Kidney epithelial cell (primary cell): ENCODE measurements around the gene FAM184B. TPM values are rescaled to one million over a fixed set of nuclear protein-coding genes. Genes with fewer than 3 reads are reported as not detected.

Experiments used
- DNase-seq: peaks from one replicate; pipeline ENCODE4 v3.0.0-alpha.2; 2010; ENCODE audit warnings: low read depth
- H3K27me3 ChIP-seq: 2 replicates; pipeline ENCODE4 v1.6.0; 2011; ENCODE audit warnings: low read length; ENCODE audit not compliant: control insufficient read depth, insufficient read depth
- H3K36me3 ChIP-seq: 2 replicates; pipeline ENCODE4 v1.5.1; 2011; ENCODE audit warnings: low read length; ENCODE audit not compliant: control insufficient read depth, insufficient read depth
- H3K4me3 ChIP-seq: 2 replicates; pipeline ENCODE4 v1.5.1; 2011; ENCODE audit warnings: low read depth, mild to moderate bottlenecking, control low read depth, low read length
- CTCF ChIP-seq: IDR thresholded peaks from 2 replicates; pipeline ENCODE4 v1.5.1; 2011; ENCODE audit warnings: mild to moderate bottlenecking, moderate library complexity, low read length, control low read depth, inconsistent platforms; ENCODE audit not compliant: insufficient read depth, poor library complexity, severe bottlenecking
- total RNA-seq: library from RNA; depleted of rRNA; stranded (reverse); fragments of >200 nt; gene quantifications from 2 replicates; pipeline ENCODE4 v1.2.3, GENCODE V29; 2015

The FAM184B gene
- total RNA-seq, 1 donor from 2014 or later: under 0.01 TPM

DNA sequence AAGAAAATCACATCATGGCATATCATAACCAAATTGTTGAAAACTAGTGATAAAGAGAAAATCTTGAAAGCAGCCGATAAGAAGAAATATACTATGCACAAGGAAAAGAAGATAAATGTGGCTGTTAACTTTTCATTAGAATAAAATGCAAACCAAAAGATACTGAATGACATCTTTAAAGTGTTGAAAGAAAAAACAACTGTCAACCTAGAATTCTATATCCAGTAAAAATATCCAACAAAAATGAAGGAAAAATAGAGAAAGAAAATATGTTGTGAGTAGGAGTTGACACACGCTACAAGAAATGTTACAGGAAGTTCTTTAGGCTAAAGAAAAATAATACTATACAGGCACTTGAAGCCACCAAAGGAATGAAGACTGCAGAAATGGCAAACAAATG, 82.0 kb downstream of the FAM184B start:
- H3K36me3 ChIP-seq: no peaks in the 10 kb centered on the region
- H3K27me3 ChIP-seq: no peaks in the 10 kb centered on the region
- DNase-seq: no peak
- no peak overlapping the region for H3K4me3 ChIP-seq
- no peak for TF ChIP-seq CTCF

DNA sequence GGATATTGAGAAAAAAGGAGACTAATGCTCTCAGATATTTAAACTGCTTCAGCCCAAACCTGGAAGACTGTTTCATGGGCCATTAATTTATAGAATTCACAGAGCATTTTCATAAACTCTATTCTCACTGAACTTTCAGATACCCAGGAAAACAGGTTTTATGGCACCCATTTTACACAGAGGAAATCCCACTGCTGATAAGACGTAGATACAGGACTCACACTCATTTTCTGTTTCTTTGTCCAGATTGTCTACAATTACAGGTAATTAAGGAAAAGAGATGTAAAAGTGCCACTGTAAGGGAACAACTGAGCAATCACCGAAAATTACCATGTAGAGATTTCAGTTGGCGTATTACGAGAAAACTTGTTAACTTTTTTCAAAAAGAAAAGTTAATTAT, 83.3 kb downstream of the FAM184B start:
- DNase-seq: no peak
- Histone ChIP-seq H3K27me3 (no peaks in the 10 kb centered on the region), H3K36me3 (no peaks in the 10 kb centered on the region), H3K4me3 (no peak overlapping the region)
- TF ChIP-seq CTCF: no peak

DNA sequence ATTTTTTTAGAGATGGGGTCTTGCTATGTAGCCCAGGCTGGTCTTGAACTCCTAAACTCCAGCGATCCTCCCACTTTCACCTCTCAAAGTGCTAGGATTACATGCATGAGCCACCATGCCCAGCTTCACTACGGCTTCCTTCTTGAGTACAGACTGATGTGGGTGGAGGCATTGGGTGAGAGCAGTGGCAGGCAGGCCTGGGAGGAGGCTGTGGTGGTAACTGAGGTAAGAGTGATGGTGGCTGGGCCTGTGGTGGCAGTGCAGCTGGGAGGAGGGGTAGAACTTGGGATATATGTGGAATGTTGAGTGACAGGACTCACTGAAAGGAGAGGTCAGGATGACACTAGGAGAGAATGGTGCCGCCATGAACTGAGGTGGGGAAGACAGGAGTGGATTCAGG, 86.1 kb downstream of the FAM184B start:
- H3K36me3 ChIP-seq: no peaks in the 10 kb centered on the region
- no peak overlapping the region for H3K4me3 ChIP-seq
- no peak for DNase-seq
- no peaks in the 10 kb centered on the region for H3K27me3 ChIP-seq
- no peak for TF ChIP-seq CTCF

GRCh38 chr4:17694552-17694951, 86.9 kb downstream of the FAM184B start:
- DNase-seq: no peak
- no peak for TF ChIP-seq CTCF
- H3K36me3 ChIP-seq: no peaks in the 10 kb centered on the region
- no peak overlapping the region for H3K4me3 ChIP-seq
- H3K27me3 ChIP-seq: no peaks in the 10 kb centered on the region

DNA sequence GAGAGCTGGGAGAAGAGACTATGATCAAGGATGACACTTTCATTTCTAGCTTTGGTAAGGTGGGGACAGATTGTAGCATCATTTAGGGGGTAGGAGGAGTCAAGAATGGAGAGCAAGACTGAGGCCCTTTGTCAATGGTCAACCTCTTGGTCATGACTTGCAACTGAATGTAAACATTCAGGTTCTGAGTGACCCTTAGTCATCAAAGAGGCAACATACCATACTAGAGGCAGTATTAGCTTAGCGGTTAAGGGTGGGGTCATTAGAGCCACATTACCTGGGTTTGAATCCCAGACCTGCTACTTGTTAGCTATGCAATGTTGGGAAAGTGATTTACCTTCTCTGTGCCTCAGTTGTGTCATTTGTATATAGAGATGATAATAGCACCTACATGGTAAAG, 90.5 kb downstream of the FAM184B start:
- no peak for DNase-seq
- no peaks in the 10 kb centered on the region for H3K27me3 ChIP-seq
- H3K4me3 ChIP-seq: no peak overlapping the region
- TF ChIP-seq CTCF: no peak
- no peaks in the 10 kb centered on the region for H3K36me3 ChIP-seq

DNA sequence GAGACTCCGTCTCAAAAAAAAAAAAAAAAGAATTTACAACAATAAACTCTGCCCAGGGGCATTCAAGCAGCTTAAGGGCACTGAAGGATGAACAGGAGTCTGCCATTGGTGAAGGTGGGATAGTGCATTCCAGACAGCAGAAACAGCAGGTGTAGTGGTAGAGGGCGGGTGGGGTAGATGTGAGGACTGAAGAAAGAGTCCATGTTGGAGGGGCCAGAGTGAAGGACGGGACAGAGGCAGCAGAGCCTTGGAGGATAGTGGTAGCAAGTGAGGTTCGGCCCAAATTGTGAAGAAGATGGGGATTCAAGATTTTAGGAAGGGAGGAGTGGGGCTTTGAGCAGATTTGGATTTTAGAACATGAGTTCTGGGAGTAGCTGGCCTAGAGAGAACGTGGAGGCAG, 91.3 kb downstream of the FAM184B start:
- no peak for TF ChIP-seq CTCF
- Histone ChIP-seq H3K4me3 (no peak overlapping the region), H3K36me3 (no peaks in the 10 kb centered on the region), H3K27me3 (no peaks in the 10 kb centered on the region)
- no peak for DNase-seq
